ENCODE results near the gene LEFTY1. TPM values are rescaled to one million over a fixed set of nuclear protein-coding genes. Genes with fewer than 3 reads are reported as not detected.

LEFTY1 gene
- total and polyA plus RNA-seq, 2 of the 4 experiments (the other 2 are of a cell fraction): not detected

GRCh38 chr1:225897595-225898514 lies 8.9 kb upstream of the LEFTY1 start (continued):
- TF ChIP-seq ELK1 (IDR thresholded peaks at IDR 0.05; ENCODE audit: borderline replicate concordance, low read depth, low read length): no peak

GRCh38 chr1:225896937-225897549 lies 8.1 kb upstream of the LEFTY1 start:
- BruUV-seq (replicated peaks): no TSS peak
- POLR2A ChIA-PET (ENCODE audit: unreplicated experiment): no interaction called here
- 56% methylated on average over 3 of the region's 7 CpGs; no CpG with 5 or more reads in 1 of the 2 experiments for WGBS, 2 experiments (ENCODE audit: extremely low coverage in 2 of 2, insufficient read length in 1 of 2)

More at GRCh38 chr1:225896937-225897549, 8.1 kb upstream of the LEFTY1 start:
- Histone ChIP-seq H3K27ac (ENCODE audit: insufficient read depth, low read length) (no peak overlapping the region), H2AK5ac (ENCODE audit: low read depth, low read length) (peak overlapping the region; percentile 9; the same call in 1 of the 2 replicates), H3K4ac (ENCODE audit: low read depth, low read length) (no peak overlapping the region), H3K56ac (ENCODE audit: extremely low read depth, insufficient read depth, low read length) (no peak overlapping the region), H2BK15ac (ENCODE audit: low read depth, low read length) (no peak overlapping the region), H2BK120ac (ENCODE audit: low read depth, low read length) (no peak overlapping the region), H3K79me1 (ENCODE audit: low read depth in 1 of 2, low read length in 2 of 2) (no peaks in the 10 kb centered on the region), H2BK5ac (ENCODE audit: low read depth, low read length, poor library complexity, severe bottlenecking) (no peak overlapping the region), H3K36me3 (ENCODE audit: control insufficient read depth, insufficient read depth, low read length) (no peaks in the 10 kb centered on the region), H3K14ac (replicated peaks; ENCODE audit: low read depth, low read length) (no peak overlapping the region; the same call in 1 of the 2 replicates), H4K91ac (ENCODE audit: insufficient read depth, low read depth, low read length) (no peak overlapping the region), H3K9me1 (ENCODE audit: insufficient read depth, low read length) (peaks cover 3% of the 10 kb centered on the region; the same call in 1 of the 2 replicates), H2AK9ac (replicated peaks; ENCODE audit: low read depth, low read length, poor library complexity) (no peak overlapping the region), H4K8ac (ENCODE audit: low read depth in 2 of 2, low read length in 2 of 2) (no peak overlapping the region), H3K4me2 (ENCODE audit: low read depth, low read length) (no peak overlapping the region), H2AFZ (replicated peaks; ENCODE audit: low read length, poor library complexity) (peak overlapping the region; percentile 53), H2BK20ac (ENCODE audit: low read depth, low read length) (no peak overlapping the region), H4K5ac (ENCODE audit: low read depth, low read length) (no peak overlapping the region), H3K4me1 (ENCODE audit: control insufficient read depth, insufficient read depth, low read length) (peaks cover 4% of the 10 kb centered on the region), H3K4me3 (ENCODE audit: insufficient read depth, low read depth, low read length) (no peak overlapping the region), H3K18ac (ENCODE audit: low read depth, low read length) (no peak overlapping the region), H3K23ac (ENCODE audit: low read depth, low read length) (no peak overlapping the region), H3K9me3 (ENCODE audit: control insufficient read depth, insufficient read depth, low read length) (no peaks in the 10 kb centered on the region), H4K20me1 (ENCODE audit: insufficient read depth, low read length) (no peaks in the 10 kb centered on the region), H3K27me3 (ENCODE audit: control insufficient read depth, insufficient read depth, low read length) (no peaks in the 10 kb centered on the region), H3K9ac (ENCODE audit: low read depth, low read length) (no peak overlapping the region)
- intact Hi-C loops (cut with micrococcal nuclease) (no loop called here), dilution Hi-C loops (cut with HindIII; ENCODE audit: low sequenced_read_pairs, unreplicated experiment) (no loop called here), in situ Hi-C loops (cut with MboI; ENCODE audit: low sequenced_read_pairs) (no loop called here)
- CTCF ChIA-PET: interaction anchor here (0.5 kb wide), 1 partner anchor 372 kb away, joined by 3 read pairs; no protein-coding TSS in a partner anchor
- ATAC-seq (ENCODE audit: low read depth): peak; percentile 44
- peak; percentile 34 for DNase-seq
- TF ChIP-seq BHLHE40 (IDR thresholded peaks at IDR 0.05; ENCODE audit: low read depth, low read length): 0 out of 2 replicates have a peak, but pooled peaks have one; percentile 40
- TF ChIP-seq RCOR1 (IDR thresholded peaks at IDR 0.05; ENCODE audit: insufficient replicate concordance, low read length): no peak
- TF ChIP-seq CEBPB (IDR thresholded peaks at IDR 0.05; ENCODE audit: low read depth, low read length): no peak
- TF ChIP-seq NFE2L2 (IDR thresholded peaks at IDR 0.05; ENCODE audit: low read depth, low read length): no peak
- TF ChIP-seq ELK1 (IDR thresholded peaks at IDR 0.05; ENCODE audit: borderline replicate concordance, low read depth, low read length): no peak
